ENCODE results near the gene POLK.

DNA sequence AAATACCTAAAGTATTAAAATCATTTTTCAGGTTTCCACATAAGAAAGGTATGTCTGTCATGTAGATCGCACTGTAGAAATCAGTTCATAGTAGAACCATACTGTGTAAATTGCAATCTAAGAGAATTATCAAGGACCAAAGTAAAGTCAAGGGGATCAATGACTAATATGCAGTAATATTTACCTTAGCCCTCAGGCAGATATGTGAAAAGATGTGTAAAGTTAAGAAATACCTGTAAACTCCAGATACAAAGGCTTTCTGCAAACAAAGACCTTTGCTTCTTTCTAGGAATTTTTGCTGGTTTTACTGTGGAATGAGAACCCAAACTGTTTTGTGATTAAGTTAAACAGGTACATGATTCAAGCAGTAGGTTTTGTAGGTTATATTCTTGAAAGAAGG is 11.6 kb downstream of the POLK start:
- TF ChIP-seq EZH2 (IDR thresholded peaks at IDR 0.05; ENCODE audit: low read length, unreplicated experiment) (no peak), EZH2phosphoT487 (IDR thresholded peaks at IDR 0.05; ENCODE audit: borderline replicate concordance, low read length) (no peak)
